ENCODE data around the gene INTS7. TPM values are rescaled to one million over a fixed set of nuclear protein-coding genes. Genes with fewer than 3 reads are reported as not detected.

Gene INTS7
- total and polyA plus RNA-seq, 8 donors: 3.1 to 10.1 (median 4.7) TPM

- Histone ChIP-seq H3K27me3 (no peaks in the 10 kb centered on the region), H3K36me3 (no peaks in the 10 kb centered on the region), H3K9me3 (no peaks in the 10 kb centered on the region), H3K4me3 (no peak overlapping the region), H3K27ac (no peak overlapping the region), H3K4me1 (no peaks in the 10 kb centered on the region)
- ATAC-seq (no peak), FAIRE-seq (no peak), DNase-seq (no peak)
- intact Hi-C loops (cut with DNase I): loop anchor here in 1 of 3 donors (10.0 kb wide), 1 partner anchor 355 kb away; no protein-coding TSS in a partner anchor
- WGBS, 2 donors: 93 to 99% methylated on average over 2 of the region's 2 CpGs
- no peak for TF ChIP-seq CTCF (IDR thresholded peaks at IDR 0.05)
Measured at GRCh38 chr1:212039622-212040021, 4.3 kb upstream of the INTS7 start.

- no peak for ATAC-seq
- Histone ChIP-seq H3K9me3 (no peaks in the 10 kb centered on the region), H3K27me3 (no peaks in the 10 kb centered on the region), H3K36me3 (no peaks in the 10 kb centered on the region), H3K4me3 (no peak overlapping the region), H3K27ac (no peak overlapping the region), H3K4me1 (peaks cover 0 to 14% (median 4%) of the 10 kb centered on the region in 3 donors)
- no peak for DNase-seq
- intact Hi-C loops (cut with DNase I): loop anchor here in 1 of 3 donors (10.0 kb wide), 1 partner anchor 353 kb away; no protein-coding TSS in a partner anchor
- no peak for TF ChIP-seq CTCF (IDR thresholded peaks at IDR 0.05)
- FAIRE-seq: no peak
- 62 to 67% methylated on average over 3 of the region's 3 CpGs for WGBS, 2 donors
Measured at GRCh38 chr1:212037900-212038299, 2.5 kb upstream of the INTS7 start.

GRCh38 chr1:212035835-212036605 lies 663 bp upstream of the INTS7 start:
- no peaks in the 10 kb centered on the region for H3K9me3 ChIP-seq
- peaks cover 0 to 14% (median 4%) of the 10 kb centered on the region in 3 donors for H3K4me1 ChIP-seq
- peak overlapping the region; percentile 29 to 65 (median 44) for H3K4me3 ChIP-seq
- no peak for FAIRE-seq
- TF ChIP-seq CTCF (IDR thresholded peaks at IDR 0.05): no peak
- no peak for ATAC-seq
- WGBS, 2 donors: 1% methylated on average over 32 of the region's 32 CpGs
- H3K27me3 ChIP-seq: no peaks in the 10 kb centered on the region
- DNase-seq: no peak
- H3K27ac ChIP-seq: peak overlapping the region in 2 of 4 donors; percentile 71 to 88
- no peaks in the 10 kb centered on the region for H3K36me3 ChIP-seq
- intact Hi-C loops (cut with DNase I): loop anchor here in 1 of 3 donors (10.0 kb wide), 1 partner anchor 351 kb away; no protein-coding TSS in a partner anchor

GRCh38 chr1:212034516-212035122 lies 738 bp downstream of the INTS7 start:
- 1% methylated on average over 13 of the region's 13 CpGs for WGBS, 2 donors
- H3K4me1 ChIP-seq: peaks cover 0 to 18% (median 4%) of the 10 kb centered on the region in 3 donors
- DNase-seq (peak in 1 of 6 donors; percentile 27), ATAC-seq (peak; percentile 14 to 39 (median 34)), FAIRE-seq (no peak)
- peak overlapping the region; percentile 71 to 88 (median 80) for H3K27ac ChIP-seq
- intact Hi-C loops (cut with DNase I): loop anchor here in 1 of 3 donors (10.0 kb wide), 1 partner anchor 350 kb away; no protein-coding TSS in a partner anchor
- no peak for TF ChIP-seq CTCF (IDR thresholded peaks at IDR 0.05)
- no peaks in the 10 kb centered on the region for H3K36me3 ChIP-seq
- H3K4me3 ChIP-seq: peak overlapping the region; percentile 37 to 65 (median 46)
- no peaks in the 10 kb centered on the region for H3K27me3 ChIP-seq
- H3K9me3 ChIP-seq: no peaks in the 10 kb centered on the region

Data from pancreas (tissue), 10 donors.